PC-3 (cell line): ENCODE data around the gene TUBGCP6.

Experiments used
- CTCF ChIP-seq: fragments of 300-600 bp; sonication (generic); conservative IDR thresholded peaks from 2 replicates; pipeline ENCODE4 v1.5.1; 2017; ENCODE audit warnings: antibody characterized with exemption, low read depth, mild to moderate bottlenecking, low read length
- EZH2 ChIP-seq: fragments of 300-600 bp; sonication (generic); IDR thresholded peaks from one replicate; pipeline ENCODE4 v1.6.1; 2017; ENCODE audit warnings: antibody characterized with exemption, mild to moderate bottlenecking, low read length; ENCODE audit not compliant: unreplicated experiment

DNA sequence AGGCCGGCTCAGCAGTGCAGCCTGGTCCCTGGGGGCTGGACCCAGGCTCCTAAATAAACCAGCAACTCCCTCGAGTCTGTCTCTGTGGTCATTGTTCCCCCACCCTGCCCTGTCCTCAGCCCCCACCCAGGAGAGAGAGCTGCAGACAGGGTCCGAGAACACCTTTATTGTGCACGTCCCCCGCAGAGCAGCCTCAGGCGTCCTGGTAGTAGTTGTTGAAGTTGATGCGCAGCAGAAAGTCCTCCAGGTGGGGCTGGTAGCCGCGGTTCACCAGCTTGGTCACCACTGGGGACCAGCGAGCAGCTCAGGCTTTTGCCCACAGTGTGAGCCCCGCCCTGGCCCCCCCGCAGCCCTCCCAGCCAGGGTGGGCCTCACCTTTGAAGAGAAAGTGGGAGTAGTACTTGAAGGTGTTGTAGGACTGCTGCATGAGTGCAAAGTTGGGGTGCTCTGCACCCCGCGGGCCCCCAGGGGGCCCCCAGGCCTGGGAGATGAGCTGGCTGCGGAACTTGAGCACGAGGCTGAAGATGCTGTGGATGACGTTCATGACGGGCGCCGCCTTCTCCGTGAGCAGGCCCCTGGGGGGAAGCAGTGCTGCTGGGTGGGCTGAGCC, 27.2 kb downstream of the TUBGCP6 start:
- no peak for TF ChIP-seq CTCF
- no peak for TF ChIP-seq EZH2
